Uterus (tissue), 4 donors: ENCODE results near the gene PPP2R2C. TPM values are rescaled to one million over a fixed set of nuclear protein-coding genes. Genes with fewer than 3 reads are reported as not detected.

Experiments used
- DNase-seq, 2 donors: peaks; one replicate each; pipeline ENCODE4 v3.0.0-alpha.2; 2019 to 2020
- H3K27ac ChIP-seq, 2 donors: fragments of 200-600 bp; sonication (generic); 1 replicate in 1 of 2; 2 replicates in 1 of 2; pipeline ENCODE4 v1.5.1; 2016 to 2018
- H3K27me3 ChIP-seq, 2 donors: fragments of 200-600 bp; sonication (generic); one replicate each; pipeline ENCODE4 v1.5.1; 2018 to 2019; ENCODE audit warnings: control low read depth in 1 of 2
- H3K36me3 ChIP-seq, 2 donors: fragments of 200-600 bp; sonication (generic); one replicate each; pipeline ENCODE4 v1.5.1; 2019; ENCODE audit warnings: control low read depth in 1 of 2
- H3K4me1 ChIP-seq, 2 donors: fragments of 200-600 bp; sonication (generic); one replicate each; pipeline ENCODE4 v1.5.1; 2018 to 2019; ENCODE audit warnings: control low read depth in 1 of 2
- H3K4me3 ChIP-seq, 2 donors: fragments of 200-600 bp; sonication (generic); 1 replicate in 1 of 2; 2 replicates in 1 of 2; pipeline ENCODE4 v1.5.1; 2018 to 2019; ENCODE audit warnings: mild to moderate bottlenecking in 1 of 2
- H3K9me3 ChIP-seq, 2 donors: fragments of 200-600 bp; sonication (generic); one replicate each; pipeline ENCODE4 v1.5.1; 2019; ENCODE audit warnings: control low read depth in 1 of 2
- POLR2A ChIP-seq, 2 donors: fragments of 450-650 bp; IDR thresholded peaks; one replicate each; pipeline ENCODE4 v1.6.1; 2016; ENCODE audit warnings: antibody characterized with exemption in 2 of 2, mild to moderate bottlenecking in 1 of 2, moderate library complexity in 1 of 2
- intact Hi-C: fragments of 100-400 bp; cut with DNase I; formaldehyde crosslinking; loops from one replicate; pipeline ENCODE4 v1.15.1; 2023; ENCODE audit warnings: low total_unique reads
- total RNA-seq, 4 donors: library from RNA; depleted of rRNA in 3 of 4; stranded (reverse); fragments of >200 nt in 3 of 4; gene quantifications; one replicate each; pipeline versions ENCODE4 v1.1.0 to v1.2.4, GENCODE V29; 2014 to 2023
- TF ChIP-seq, protein P1 (sequence below), 4 experiments: fragments of 200-600 bp in 2 of 4; fragments of 450-650 bp in 2 of 4; sonication (generic) in 2 of 4; IDR thresholded peaks; one replicate each; pipeline ENCODE4 v1.5.1; 2016 to 2019; ENCODE audit warnings: antibody characterized with exemption in 4 of 4, mild to moderate bottlenecking in 2 of 4, moderate library complexity in 1 of 4
- donor health status: DM: yes; HTN: yes; CAD: no.

PPP2R2C gene
- total RNA-seq, 4 donors from 2014 or later, result 2.9 to 49.1 (median 27.3) TPM

- no peaks in the 10 kb centered on the region for H3K9me3 ChIP-seq
- H3K27me3 ChIP-seq, result no peaks in the 10 kb centered on the region
- no peak for DNase-seq
- TF ChIP-seq POLR2A (IDR thresholded peaks at IDR 0.05), result no peak
- TF ChIP-seq, protein P1, sequence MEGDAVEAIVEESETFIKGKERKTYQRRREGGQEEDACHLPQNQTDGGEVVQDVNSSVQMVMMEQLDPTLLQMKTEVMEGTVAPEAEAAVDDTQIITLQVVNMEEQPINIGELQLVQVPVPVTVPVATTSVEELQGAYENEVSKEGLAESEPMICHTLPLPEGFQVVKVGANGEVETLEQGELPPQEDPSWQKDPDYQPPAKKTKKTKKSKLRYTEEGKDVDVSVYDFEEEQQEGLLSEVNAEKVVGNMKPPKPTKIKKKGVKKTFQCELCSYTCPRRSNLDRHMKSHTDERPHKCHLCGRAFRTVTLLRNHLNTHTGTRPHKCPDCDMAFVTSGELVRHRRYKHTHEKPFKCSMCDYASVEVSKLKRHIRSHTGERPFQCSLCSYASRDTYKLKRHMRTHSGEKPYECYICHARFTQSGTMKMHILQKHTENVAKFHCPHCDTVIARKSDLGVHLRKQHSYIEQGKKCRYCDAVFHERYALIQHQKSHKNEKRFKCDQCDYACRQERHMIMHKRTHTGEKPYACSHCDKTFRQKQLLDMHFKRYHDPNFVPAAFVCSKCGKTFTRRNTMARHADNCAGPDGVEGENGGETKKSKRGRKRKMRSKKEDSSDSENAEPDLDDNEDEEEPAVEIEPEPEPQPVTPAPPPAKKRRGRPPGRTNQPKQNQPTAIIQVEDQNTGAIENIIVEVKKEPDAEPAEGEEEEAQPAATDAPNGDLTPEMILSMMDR (IDR thresholded peaks at IDR 0.05), result no peak
- intact Hi-C loops, result no loop called here
- no peak overlapping the region for H3K27ac ChIP-seq
- H3K4me3 ChIP-seq, result no peak overlapping the region
- H3K4me1 ChIP-seq, result no peaks in the 10 kb centered on the region
- H3K36me3 ChIP-seq, result no peaks in the 10 kb centered on the region
Observed at GRCh38 chr4:6468376-6468775, 4.0 kb downstream of the PPP2R2C start.

DNA sequence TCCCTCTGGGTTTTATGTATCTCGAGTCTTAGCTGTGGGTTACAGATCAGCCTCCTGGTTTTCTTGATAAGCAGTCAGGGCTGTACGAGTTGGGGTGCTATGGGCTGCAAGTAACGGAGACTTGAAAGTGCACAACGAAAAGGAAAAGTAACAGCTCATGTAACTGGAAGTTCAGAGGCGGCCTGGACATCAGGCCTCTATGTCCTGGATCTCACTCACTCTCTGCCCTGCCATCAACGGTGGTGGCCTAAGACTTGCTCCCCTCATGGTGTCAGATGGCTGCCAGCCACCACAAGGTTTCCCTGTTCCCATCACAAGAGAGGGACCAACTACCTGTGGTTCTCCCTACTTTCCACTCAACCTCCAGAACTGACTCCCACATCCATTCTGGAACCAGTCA lies 4.8 kb downstream of the PPP2R2C start:
- Histone ChIP-seq H3K36me3 (no peaks in the 10 kb centered on the region), H3K4me3 (no peak overlapping the region), H3K27ac (no peak overlapping the region), H3K4me1 (no peaks in the 10 kb centered on the region), H3K9me3 (no peaks in the 10 kb centered on the region), H3K27me3 (no peaks in the 10 kb centered on the region)
- TF ChIP-seq POLR2A (IDR thresholded peaks at IDR 0.05), result no peak
- TF ChIP-seq, protein P1 (IDR thresholded peaks at IDR 0.05), result no peak
- intact Hi-C loops, result no loop called here
- DNase-seq, result no peak

GRCh38 chr4:6466756-6467381 lies 5.5 kb downstream of the PPP2R2C start:
- H3K36me3 ChIP-seq, result no peaks in the 10 kb centered on the region
- no peak overlapping the region for H3K4me3 ChIP-seq
- no peaks in the 10 kb centered on the region for H3K27me3 ChIP-seq
- DNase-seq, result no peak
- TF ChIP-seq, protein P1 (IDR thresholded peaks at IDR 0.05), result no peak
- TF ChIP-seq POLR2A (IDR thresholded peaks at IDR 0.05), result no peak
- intact Hi-C loops, result no loop called here
- H3K27ac ChIP-seq, result no peak overlapping the region
- H3K9me3 ChIP-seq, result no peaks in the 10 kb centered on the region
- H3K4me1 ChIP-seq, result no peaks in the 10 kb centered on the region

- TF ChIP-seq, protein P1 (IDR thresholded peaks at IDR 0.05), result no peak
- no peak for TF ChIP-seq POLR2A (IDR thresholded peaks at IDR 0.05)
- Histone ChIP-seq H3K36me3 (no peaks in the 10 kb centered on the region), H3K27ac (no peak overlapping the region), H3K9me3 (no peaks in the 10 kb centered on the region), H3K27me3 (no peaks in the 10 kb centered on the region), H3K4me3 (no peak overlapping the region), H3K4me1 (no peaks in the 10 kb centered on the region)
- intact Hi-C loops, result no loop called here
- DNase-seq, result no peak
Observed at GRCh38 chr4:6465955-6466354, 6.5 kb downstream of the PPP2R2C start.

DNA sequence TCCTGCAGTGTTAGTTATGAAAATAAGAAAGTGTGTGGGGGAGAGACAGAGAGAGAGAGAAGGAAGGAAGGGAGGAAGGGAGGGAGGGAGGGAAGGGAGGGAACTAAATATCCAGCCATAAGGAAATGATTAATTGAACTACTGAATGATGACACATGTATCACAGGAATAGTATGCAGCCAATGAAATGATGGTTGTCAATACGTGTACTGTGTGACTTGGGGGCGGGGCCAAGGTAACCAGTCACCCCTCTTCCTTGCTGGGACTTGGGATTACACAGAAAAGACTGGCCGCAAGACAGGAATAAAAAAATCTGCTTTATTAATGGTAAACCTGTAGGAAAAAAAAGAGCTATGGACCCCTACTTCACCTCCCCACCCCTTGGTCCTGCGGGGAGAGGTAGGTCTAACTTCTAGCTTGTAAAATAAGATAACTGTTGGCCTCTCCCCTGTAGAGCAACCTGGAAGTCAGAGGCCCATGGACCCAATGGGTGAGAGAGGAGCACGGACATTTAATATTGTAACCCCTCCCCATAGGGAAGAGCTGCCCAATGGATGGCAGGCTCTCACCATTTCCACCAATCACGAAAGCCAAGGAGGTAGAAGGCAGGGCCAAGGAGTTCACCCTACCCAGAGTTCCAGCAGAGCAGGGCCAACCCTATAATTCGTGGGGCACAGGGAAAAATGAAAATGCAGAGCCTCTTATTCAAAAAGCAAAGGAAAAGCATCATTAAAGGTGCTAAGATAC lies 7.4 kb downstream of the PPP2R2C start:
- intact Hi-C loops, result no loop called here
- DNase-seq, result no peak
- TF ChIP-seq, protein P1 (IDR thresholded peaks at IDR 0.05), result no peak

More for the DNA sequence above, 7.4 kb downstream of the PPP2R2C start:
- Histone ChIP-seq H3K4me3 (no peak overlapping the region), H3K36me3 (no peaks in the 10 kb centered on the region), H3K27me3 (no peaks in the 10 kb centered on the region), H3K27ac (no peak overlapping the region), H3K4me1 (no peaks in the 10 kb centered on the region), H3K9me3 (no peaks in the 10 kb centered on the region)
